ENCODE measurements around the gene EEF1AKMT2. TPM values are rescaled to one million over a fixed set of nuclear protein-coding genes. Genes with fewer than 3 reads are reported as not detected.
"Not testable (repeated sequence)": the region's sequence is repeated elsewhere in the genome, so short reads cannot be mapped to it uniquely, and the experiment has no call there.

The EEF1AKMT2 gene
- total RNA-seq, 1 donor from 2014 or later: 18.3 TPM

GRCh38 chr10:124827474-124827873 lies 35.8 kb upstream of the EEF1AKMT2 start:
- TF ChIP-seq, protein P1, sequence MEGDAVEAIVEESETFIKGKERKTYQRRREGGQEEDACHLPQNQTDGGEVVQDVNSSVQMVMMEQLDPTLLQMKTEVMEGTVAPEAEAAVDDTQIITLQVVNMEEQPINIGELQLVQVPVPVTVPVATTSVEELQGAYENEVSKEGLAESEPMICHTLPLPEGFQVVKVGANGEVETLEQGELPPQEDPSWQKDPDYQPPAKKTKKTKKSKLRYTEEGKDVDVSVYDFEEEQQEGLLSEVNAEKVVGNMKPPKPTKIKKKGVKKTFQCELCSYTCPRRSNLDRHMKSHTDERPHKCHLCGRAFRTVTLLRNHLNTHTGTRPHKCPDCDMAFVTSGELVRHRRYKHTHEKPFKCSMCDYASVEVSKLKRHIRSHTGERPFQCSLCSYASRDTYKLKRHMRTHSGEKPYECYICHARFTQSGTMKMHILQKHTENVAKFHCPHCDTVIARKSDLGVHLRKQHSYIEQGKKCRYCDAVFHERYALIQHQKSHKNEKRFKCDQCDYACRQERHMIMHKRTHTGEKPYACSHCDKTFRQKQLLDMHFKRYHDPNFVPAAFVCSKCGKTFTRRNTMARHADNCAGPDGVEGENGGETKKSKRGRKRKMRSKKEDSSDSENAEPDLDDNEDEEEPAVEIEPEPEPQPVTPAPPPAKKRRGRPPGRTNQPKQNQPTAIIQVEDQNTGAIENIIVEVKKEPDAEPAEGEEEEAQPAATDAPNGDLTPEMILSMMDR (IDR thresholded peaks at IDR 0.05): peak; percentile 84
- H3K36me3 Mint-ChIP-seq (ENCODE audit: low read depth): peaks cover 17% of the 10 kb centered on the region
- H3K27me3 Mint-ChIP-seq (ENCODE audit: low read depth): no peaks in the 10 kb centered on the region
- H3K27ac Mint-ChIP-seq (ENCODE audit: unreplicated experiment): no peak overlapping the region
- no peak for DNase-seq (ENCODE audit: low spot score)
- no peaks in the 10 kb centered on the region for H3K9me3 Mint-ChIP-seq (ENCODE audit: low read depth)
- no peak overlapping the region for H3K4me3 Mint-ChIP-seq (ENCODE audit: unreplicated experiment)
- H3K4me1 Mint-ChIP-seq (ENCODE audit: low read depth): no peaks in the 10 kb centered on the region

DNA sequence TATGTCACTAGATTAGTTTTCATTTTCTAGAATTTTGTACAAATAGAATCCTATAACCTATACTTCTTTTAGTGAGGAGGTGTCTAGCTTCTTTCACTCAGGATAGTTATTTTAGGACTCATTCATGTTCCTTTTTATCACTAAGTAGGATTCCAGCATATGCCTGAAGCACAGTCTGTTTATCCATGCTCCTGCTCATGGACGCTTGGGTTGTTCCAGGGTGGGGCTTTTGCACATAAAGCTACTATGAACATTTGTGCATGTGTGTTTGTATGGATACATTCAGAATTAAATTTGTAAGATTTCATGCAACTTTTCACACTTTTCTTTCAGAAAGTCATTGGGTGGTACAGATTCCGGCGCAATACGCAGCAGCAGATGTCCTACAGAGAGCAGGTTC lies 34.6 kb upstream of the EEF1AKMT2 start:
- H3K36me3 Mint-ChIP-seq (ENCODE audit: low read depth): peaks cover 18% of the 10 kb centered on the region
- H3K4me1 Mint-ChIP-seq (ENCODE audit: low read depth): no peaks in the 10 kb centered on the region
- no peak overlapping the region for H3K4me3 Mint-ChIP-seq (ENCODE audit: unreplicated experiment)
- no peak for DNase-seq (ENCODE audit: low spot score)
- H3K9me3 Mint-ChIP-seq (ENCODE audit: low read depth): no peaks in the 10 kb centered on the region
- H3K27me3 Mint-ChIP-seq (ENCODE audit: low read depth): no peaks in the 10 kb centered on the region
- H3K27ac Mint-ChIP-seq (ENCODE audit: unreplicated experiment): no peak overlapping the region
- TF ChIP-seq, protein P1 (IDR thresholded peaks at IDR 0.05): no peak

DNA sequence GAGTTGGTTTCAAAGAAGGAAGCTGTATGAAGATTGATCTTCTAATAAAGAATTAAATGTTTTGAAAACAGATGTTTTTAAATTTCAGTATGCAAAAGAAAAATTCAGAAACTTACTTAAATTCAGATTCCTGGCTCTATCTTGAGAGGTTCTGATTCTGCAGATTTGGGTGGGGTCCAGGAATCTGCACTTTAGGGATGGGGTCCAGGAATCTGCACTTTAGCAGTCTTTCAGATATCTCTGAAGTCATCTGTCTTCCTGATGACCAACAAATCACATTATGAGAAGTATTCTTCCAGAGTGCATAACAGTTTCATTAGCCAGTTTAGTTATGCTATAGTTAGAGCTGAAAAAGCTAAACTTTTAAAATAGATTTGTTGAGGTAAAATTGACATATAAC lies 34.0 kb upstream of the EEF1AKMT2 start:
- Mint-ChIP-seq H3K27ac (ENCODE audit: unreplicated experiment) (no peak overlapping the region), H3K4me3 (ENCODE audit: unreplicated experiment) (no peak overlapping the region), H3K4me1 (ENCODE audit: low read depth) (no peaks in the 10 kb centered on the region), H3K27me3 (ENCODE audit: low read depth) (no peaks in the 10 kb centered on the region), H3K9me3 (ENCODE audit: low read depth) (no peaks in the 10 kb centered on the region), H3K36me3 (ENCODE audit: low read depth) (peaks cover 16% of the 10 kb centered on the region)
- no peak for DNase-seq (ENCODE audit: low spot score)
- TF ChIP-seq, protein P1 (IDR thresholded peaks at IDR 0.05): no peak

DNA sequence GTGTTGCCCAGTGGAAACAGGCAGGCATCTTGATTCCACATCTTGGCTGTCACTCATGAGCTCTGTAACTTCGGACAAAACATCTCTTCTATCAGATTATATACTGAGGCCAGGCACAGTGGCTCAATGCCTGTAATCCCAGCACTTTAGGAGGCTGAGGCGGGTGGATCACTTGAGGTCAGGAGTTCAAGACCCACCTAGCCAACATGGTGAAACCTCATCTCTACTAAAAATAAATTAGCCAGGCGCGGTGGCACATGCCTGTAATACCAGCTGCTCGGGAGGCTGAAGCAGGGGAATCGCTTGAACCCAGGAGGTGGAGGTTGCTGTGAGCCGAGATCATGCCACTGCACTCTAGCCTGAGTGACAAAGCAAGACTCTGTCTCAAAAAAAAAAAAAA lies 33.2 kb upstream of the EEF1AKMT2 start:
- not testable (repeated sequence) for DNase-seq (ENCODE audit: low spot score); H3K27me3 Mint-ChIP-seq (ENCODE audit: low read depth); H3K4me3 Mint-ChIP-seq (ENCODE audit: unreplicated experiment); H3K9me3 Mint-ChIP-seq (ENCODE audit: low read depth); H3K27ac Mint-ChIP-seq (ENCODE audit: unreplicated experiment); H3K4me1 Mint-ChIP-seq (ENCODE audit: low read depth)
- peaks cover 18% of the 10 kb centered on the region for H3K36me3 Mint-ChIP-seq (ENCODE audit: low read depth)

DNA sequence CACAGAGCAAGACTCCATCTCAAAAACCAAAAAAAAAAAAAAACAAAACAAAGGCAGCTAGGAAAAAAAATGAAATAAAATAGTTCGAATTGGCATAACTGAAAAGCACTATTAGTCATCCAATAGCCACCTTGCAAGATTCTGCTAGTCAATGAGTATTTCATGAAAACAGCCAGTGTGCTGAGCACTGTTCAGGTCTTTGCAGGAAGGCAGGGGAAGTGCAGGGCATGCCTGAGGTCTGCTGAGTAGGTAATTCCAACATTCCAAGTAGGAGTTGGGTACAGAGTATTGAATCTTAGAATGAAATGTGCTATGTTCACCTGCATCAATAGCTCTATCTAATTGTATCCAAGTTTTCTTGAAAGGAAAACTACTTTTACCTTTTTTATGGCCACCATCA lies 32.8 kb upstream of the EEF1AKMT2 start:
- no peak for DNase-seq (ENCODE audit: low spot score)
- Mint-ChIP-seq H3K4me1 (ENCODE audit: low read depth) (no peaks in the 10 kb centered on the region), H3K4me3 (ENCODE audit: unreplicated experiment) (no peak overlapping the region), H3K9me3 (ENCODE audit: low read depth) (no peaks in the 10 kb centered on the region), H3K36me3 (ENCODE audit: low read depth) (peaks cover 16% of the 10 kb centered on the region), H3K27ac (ENCODE audit: unreplicated experiment) (no peak overlapping the region), H3K27me3 (ENCODE audit: low read depth) (no peaks in the 10 kb centered on the region)
- TF ChIP-seq, protein P1 (IDR thresholded peaks at IDR 0.05): no peak

DNA sequence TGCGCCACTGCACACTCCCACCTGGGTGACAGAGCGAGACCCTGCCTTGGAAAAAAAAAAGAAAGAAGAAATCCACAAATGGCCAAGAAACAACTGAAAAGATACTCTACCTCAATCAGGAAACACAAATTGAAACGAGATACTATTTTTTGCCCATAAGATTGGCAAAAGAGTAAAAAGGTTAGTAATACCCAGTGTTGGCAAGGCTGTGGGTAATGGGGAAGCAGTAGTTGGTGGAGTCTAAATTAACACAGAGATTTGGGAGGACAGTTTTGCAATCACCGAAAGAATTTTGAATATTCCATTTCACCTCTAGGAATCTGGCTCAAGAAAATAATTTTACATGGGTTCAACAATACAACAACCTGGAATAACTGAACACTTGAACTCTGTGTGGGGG lies 29.8 kb upstream of the EEF1AKMT2 start:
- Mint-ChIP-seq H3K4me1 (ENCODE audit: low read depth) (no peaks in the 10 kb centered on the region), H3K36me3 (ENCODE audit: low read depth) (peaks cover 13% of the 10 kb centered on the region), H3K4me3 (ENCODE audit: unreplicated experiment) (no peak overlapping the region), H3K27ac (ENCODE audit: unreplicated experiment) (no peak overlapping the region), H3K9me3 (ENCODE audit: low read depth) (no peaks in the 10 kb centered on the region), H3K27me3 (ENCODE audit: low read depth) (no peaks in the 10 kb centered on the region)
- no peak for DNase-seq (ENCODE audit: low spot score)
- TF ChIP-seq, protein P1 (IDR thresholded peaks at IDR 0.05): no peak
